Measurements from ENCODE around the gene SPTLC1.
"Not testable (repeated sequence)": the region's sequence is repeated elsewhere in the genome, so short reads cannot be mapped to it uniquely, and the experiment has no call there.

The SPTLC1 gene

DNA sequence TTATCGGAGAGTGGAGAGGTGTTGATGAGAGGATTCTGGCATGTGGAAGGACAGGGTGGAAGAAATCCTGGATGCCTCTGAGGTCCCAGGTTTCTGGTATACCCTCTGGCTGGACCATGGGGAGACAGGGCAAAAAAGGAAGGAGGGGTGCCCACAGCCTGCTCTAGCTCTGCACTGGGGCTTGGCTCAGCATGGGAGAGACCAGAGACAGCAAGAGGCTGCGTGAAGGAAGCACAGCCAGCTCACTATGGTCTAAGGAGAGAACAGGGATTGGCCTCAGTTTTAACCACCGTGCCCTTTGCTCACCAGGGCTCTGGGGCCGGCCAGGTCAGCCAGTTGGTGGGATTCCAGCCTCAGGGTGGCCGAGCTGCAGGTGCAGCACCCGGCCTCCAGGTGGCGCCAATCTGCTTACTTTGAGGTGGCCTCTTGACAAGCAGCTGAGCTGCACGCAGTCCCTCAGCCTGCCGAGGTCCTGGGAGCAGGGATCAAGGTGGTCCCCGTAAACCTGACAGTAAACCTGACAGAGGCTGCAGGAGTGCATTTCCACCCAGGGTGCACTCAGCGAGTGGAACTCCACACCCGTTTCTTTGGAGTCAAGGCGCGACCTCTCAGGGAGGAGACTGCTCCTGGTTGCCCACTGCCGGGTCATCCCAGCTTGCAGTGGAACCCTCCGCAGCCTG, 25.0 kb upstream of the SPTLC1 start:
- peak; percentile 84 for DNase-seq

DNA sequence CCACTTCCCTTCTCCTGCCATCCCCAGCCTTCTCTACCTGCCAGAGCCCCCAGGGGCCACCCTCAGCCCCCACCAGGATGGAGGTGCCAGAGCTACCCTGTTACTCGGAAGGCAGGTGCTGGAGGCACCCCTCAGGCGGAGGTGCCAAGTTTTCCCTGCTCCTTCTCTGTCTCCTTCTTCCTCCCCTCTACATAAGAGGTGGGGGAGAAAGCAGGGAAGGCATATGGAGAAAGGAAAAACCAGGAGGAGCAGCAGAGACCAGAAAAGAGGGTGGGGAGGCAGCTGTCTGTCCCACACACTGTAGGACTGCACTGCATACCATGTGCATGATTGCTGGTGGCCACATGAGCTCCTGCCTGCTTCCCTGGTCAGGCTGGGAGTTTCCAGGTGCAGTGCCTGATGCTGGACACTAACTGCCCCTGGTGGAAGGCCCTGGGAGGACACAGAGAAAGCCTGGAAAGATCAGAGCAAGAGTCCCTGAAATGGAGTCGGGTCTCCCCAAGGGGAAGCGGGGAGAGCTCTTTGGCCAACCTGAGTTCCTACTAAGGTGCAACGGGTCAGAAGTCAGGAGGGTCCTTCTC, 23.8 kb upstream of the SPTLC1 start:
- DNase-seq: not testable (repeated sequence)

DNA sequence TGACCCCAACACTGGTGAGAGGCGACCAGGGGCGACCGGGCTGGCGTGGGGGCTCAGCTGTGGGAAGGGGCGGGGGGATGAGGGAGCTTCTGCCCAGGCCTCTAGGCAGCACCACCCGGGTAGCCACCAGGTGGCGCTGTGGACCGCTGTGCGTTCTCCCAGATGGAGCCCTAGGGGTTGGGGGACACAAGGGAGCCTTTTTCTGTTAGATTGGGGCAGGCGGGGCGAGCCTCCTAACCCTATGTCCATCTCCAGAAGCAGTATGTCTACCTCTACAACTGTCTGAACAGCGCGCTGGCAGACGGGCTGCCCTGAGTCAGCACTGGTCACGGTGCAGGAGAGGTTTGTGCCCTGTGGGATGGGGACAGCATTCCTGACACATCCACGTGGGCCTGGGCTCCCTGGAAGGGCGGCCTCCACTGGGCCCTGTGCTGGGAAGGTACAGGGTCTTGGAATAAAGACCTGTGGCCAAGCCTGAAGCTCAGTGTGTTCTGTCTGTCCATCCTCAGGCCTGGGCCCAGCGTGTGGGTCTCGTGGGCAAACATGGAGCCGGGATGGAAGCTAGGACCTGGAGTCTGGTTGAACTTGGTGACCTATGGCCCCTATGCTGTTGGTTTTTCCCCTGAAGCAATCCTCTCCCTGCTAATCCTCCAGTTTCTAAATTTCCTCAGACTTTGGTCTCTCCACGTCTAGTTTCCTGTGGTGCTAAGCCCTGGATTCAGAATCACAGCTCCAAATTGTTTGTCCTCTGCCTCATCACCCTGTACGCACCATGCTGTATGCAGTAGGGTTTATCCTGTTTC, 23.1 kb upstream of the SPTLC1 start:
- peak; percentile 83 for DNase-seq

DNA sequence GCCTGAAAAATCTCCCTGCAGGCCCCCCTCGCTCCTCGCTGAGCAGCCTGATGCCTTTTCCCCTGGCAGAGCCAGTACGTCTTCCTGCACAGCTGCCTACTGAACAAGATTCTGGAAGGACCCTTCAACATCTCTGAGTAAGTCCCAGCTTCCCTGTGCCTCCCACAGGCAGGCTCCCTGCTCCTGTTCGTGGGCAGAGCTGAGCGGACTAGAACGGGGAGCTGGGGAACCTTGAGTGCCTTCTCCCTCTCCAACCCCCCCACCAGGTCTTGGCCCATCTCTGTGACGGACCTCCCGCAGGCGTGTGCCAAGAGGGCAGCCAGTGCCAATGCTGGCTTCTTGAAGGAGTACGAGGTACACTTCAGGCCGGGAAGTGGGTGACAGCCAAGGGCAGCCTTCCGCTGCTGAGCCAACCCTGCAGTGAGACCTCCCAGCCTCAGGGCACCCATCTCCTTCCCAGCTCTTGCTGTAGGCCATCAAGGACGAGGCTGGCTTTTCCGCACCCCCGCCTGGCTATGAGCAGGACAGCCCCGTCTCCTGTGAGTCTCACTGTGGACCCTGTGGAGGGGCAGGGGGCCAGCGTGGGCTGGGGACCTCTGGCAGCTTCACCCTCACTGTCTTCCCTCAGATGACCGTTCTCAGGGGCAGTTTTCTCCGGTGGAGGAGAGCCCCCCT, 21.1 kb upstream of the SPTLC1 start:
- DNase-seq: no peak

DNA sequence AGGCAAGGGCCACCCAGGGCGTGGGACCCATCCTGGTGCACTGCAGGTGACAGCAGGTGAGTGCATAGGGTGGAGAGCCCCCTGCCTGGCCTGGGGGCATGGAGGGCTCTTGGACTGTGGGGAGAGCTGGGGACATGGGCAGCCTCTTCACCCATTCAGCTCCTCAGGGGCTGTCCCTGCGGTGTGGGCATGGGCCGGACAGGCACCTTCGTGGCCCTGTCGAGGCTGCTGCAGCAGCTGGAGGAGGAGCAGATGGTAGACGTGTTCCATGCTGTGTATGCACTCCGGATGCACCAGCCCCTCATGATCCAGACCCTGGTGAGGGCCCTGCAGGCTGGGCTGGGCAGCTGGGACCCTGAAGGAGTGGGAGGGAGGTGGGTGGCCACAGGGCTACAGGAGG, 20.4 kb upstream of the SPTLC1 start:
- no peak for DNase-seq

DNA sequence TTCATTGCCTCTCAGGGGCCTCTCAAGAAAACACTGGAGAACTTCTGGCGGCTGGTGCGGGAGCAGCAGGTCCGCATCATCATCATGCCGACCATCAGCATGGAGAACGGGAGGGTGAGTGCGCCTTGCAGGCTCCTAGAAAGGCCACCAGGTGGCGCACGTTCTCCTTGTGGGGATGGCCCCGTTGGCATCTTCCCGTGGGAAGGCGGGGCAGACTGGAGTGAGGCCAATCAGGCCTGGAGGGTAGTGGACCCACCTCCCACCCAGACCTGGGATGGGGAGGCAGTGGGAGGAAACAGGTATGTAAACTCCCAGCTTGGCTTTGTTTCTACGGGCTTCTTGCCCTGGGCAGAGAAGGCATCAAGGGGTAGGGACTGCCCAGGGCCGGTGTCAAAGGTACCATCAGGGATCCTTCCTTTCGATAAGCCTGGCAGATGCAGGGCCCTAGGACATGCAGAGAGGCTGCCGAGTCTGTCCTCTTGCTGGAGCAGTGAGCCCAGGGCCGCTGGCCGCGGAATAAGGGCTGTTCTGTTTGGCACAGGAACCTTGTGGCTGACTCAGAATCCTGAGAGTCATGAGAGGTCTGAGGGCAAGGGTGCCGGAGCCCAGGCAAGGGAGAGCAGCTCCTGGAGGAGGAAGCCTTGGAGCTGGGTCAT, 18.9 kb upstream of the SPTLC1 start:
- peak; percentile 82 for DNase-seq

DNA sequence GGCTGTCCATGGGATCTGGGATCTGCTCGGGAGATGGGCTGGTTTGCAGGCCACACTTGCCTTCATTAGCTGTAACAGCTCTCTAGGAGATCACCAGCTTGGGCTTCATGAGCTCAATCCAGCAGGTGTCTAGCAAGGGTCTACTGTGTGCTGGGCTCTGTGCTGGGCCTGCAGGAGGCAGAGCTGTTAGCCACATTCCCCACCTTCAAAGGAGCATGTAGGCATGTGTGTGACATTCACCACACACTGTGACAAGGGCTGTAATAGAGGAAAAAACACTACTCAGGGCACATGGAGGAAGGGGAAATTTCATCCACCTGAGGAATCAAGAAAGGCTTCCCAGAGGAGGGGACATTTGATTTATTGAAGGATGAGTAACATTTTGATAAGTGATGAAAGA, 17.7 kb upstream of the SPTLC1 start:
- not testable (repeated sequence) for DNase-seq

DNA sequence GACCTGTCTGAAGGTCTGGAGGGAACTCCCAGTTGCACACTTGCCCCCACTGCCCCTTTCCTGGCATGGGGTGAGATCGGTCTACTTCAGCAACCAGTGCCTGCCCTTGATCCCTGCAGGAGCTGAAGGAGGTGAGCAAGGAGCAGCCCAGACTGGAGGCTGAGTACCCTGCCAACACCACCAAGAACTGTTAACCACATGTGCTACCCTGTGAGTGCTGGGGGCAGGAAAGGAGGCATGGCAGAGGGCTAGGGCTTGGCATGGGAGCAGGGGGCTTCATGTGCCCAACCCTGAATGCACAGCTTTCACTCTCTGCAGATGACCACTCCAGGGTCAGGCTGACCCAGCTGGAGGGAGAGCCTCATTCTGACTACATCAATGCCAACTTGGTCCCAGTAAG, 17.3 kb upstream of the SPTLC1 start:
- no peak for DNase-seq

DNA sequence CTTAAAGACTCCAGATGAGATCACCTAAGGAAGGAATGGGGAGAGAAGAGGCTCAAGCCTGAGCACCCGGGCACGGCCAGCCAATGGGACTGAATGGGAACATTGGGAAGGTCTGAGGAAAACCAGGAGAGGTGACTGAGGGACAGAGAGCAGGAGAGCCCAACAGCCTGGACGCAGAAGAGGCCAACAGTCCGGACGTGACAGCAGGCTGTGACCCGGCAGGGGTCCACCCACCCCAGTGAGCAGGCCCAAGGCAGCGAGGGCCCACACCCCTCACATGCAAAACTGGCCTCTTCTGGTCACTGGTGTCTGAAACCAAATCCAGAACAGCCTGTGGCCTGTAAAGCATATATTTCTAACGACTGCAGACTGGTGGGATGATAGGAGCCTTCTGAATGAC, 7.6 kb upstream of the SPTLC1 start:
- DNase-seq: no peak

DNA sequence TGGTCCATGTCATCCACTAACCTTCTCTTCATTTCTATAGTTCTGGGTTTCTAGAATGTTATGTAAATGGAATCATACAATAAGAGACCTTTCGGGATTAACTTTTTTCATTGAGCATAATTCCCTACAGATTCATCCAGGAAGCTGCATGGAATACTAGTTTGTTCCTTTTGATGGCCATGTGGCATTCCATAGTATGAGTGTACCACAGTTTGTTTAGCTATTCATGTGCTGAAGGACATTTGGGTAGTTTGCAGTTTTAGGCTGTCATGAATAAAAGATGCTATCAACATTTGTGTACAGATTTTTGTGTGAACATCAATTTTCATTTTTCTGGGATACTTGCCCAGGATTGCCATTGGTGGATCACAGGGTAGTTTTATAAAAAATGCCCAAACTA, 6.8 kb upstream of the SPTLC1 start:
- no peak for DNase-seq

DNA sequence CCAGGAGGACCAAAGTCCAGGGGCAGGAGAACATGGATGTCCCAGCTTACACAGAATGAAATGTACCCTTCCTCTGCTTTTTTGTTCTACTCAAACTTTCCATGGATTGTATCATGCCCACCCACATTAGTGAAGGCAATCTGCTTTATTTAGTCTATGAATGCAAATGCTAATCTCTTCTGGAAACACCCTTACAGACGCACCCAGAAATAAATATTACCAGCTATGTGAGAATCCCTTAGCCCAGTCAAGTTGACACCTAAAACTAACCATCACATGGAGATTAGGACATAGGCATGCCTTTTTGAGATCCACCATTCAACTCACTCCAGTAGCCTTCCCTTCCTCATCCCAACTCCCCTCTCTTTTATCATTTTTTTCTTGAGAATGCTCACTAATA, 6.1 kb upstream of the SPTLC1 start:
- no peak for DNase-seq

DNA sequence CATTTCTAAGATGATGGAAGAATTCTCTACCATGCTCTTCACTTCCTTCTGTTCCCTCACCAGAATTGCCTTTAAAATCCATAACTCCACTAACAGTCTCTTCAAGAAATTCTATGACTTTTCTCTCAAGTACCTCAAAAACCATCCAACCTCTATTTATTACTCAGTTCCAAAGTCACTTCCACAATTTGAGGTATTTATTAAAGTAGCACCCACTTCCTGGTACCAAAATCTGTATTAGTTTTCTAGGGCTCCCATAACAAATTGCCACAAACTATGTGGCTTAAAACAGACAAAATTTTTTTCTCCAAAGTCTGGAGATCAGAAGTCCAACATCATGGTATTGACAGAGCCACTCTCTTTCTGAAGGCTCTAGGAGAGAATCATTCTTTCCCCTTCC, 4.9 kb upstream of the SPTLC1 start:
- DNase-seq: no peak

DNA sequence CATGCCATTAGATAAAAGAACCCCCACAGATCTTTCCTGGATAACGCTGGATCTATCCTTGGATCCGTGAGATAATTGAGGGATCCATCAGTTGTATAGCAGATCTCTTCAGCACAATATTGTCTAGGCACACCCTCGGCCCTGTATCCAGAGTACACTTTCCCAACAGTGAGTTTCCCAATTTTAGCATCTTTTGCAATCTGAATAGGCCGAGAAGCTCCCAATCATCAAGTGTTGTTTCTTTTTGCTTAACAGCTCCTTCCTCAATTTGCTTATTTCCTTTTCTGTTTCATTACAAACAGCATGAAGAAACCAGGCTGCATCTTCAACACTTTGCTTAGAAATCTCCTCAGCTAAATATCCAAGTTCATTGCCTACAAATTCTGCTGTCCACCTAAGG, 4.4 kb upstream of the SPTLC1 start:
- no peak for DNase-seq

DNA sequence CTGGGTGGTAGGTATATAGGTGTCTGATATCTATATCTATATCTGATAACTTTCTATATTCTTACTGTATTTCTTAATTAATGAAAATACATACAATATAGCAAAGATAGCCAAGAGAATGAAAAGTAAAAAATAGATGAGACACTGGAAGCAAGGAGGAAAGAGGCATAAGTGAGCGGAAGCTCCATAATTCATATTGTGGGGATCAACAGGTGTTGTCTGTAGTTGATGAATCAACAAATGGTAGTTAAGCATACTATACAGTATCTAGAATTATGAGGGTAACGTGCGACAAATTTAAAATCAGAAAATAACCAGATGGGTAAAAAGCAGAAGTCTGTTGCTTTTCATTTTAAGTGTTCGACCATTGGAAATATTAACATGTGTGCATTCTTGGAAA, 7.1 kb downstream of the SPTLC1 start:
- no peak for DNase-seq

DNA sequence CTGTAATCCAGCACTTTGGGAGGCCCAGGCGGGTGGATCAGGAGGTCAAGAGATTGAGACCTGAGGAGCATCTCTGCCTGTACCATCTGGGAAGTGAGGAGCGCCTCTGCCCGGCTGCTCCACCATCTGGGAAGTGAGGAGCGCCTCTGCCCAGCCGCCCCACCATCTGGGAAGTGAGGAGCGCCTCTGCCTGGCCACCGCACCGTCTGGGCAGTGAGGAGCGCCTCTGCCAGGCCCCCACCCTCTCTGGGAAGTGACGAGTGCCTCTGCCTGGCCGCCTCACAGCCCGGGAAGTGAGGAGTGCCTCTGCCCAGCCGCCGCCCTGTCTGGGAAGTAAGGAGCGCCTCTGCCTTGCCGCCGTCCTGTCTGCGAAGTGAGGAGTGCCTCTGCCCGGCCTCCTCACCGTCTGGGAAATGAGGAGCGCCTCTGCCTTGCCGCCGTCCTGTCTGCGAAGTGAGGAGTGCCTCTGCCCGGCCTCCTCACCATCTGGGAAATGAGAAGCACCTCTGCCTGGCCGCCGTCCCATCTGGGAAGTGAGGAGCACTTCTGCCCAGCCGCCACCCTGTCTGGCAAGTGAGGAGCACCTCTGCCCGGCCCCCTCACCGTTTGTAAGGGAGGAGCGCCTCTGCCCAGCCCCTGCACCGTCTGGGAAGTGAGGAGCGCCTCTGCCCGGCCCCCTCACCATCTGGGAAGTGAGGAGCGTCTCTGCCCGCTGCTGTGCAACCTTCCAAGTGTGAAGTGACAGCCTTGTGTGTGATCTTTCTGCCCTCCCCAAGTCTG, 9.6 kb downstream of the SPTLC1 start:
- not testable (repeated sequence) for DNase-seq

DNA sequence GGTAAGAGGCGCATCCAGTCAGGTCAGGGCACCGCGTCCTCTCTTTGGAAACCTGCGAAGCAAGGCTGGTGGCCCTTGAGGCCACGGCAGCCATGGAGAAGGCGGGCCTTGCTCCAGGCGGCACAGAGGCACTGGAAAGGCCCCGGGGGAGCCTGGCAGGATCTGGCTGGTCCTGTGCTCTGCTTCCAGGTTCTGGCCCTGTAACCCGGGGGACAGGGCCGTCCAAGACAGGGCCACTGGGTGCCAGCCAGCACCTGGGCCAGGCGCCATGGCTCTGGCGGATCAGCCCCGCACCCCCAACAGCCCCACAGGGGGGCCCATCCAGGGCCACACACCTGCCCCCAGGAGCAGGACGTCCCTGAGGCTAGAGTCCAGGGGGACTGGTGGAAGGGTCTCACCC, 11.6 kb downstream of the SPTLC1 start:
- not testable (repeated sequence) for DNase-seq

DNA sequence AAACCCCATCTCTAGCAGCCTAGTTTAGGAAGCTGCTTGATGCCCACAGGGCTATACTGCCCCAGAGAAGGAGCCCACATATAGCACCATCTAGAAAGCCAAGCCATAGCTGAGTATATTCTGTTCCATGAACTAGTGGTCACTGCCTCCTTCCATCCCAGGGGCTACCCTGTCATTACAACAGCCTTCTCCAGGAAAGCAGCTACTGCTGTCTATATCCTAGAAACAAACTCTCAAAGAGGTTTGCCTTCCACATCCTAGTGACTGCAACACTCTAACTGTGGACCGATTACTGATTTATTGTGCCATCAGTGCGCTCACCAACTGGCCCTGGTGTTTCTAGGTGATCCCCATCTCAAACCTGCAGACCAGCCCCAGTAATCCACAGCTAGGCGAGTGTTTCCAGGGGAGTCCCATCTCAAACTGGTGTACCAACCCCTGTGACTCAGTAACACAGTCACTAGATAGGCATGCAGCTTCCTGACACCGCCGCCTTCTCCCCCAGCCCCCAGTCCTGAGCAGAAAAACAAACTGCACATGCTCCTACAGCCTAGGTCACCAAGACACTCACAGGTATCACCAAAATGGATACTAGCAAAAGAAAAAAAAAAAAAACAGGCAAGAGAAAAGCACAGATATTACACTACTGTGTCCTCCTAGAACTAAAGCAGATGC, 14.8 kb downstream of the SPTLC1 start:
- DNase-seq: no peak

DNA sequence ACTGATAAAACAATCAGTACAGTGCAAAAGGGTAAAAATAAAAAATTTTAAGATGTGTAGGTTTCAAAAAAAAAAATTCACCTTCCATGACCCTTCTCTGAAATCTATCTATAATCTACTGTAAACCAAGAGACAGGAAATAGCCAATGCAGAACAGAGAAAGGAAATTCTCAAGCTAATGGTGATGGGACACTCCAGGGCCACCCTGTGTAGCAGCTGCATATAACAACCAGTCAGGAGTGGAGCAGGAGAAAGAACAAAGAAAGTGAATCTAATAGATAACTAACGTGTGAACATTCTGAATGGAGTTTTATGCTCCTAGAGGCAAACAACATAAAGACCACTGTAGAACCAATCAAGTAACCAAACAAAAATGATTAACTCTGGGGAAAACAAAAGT, 16.6 kb downstream of the SPTLC1 start:
- DNase-seq: no peak

DNA sequence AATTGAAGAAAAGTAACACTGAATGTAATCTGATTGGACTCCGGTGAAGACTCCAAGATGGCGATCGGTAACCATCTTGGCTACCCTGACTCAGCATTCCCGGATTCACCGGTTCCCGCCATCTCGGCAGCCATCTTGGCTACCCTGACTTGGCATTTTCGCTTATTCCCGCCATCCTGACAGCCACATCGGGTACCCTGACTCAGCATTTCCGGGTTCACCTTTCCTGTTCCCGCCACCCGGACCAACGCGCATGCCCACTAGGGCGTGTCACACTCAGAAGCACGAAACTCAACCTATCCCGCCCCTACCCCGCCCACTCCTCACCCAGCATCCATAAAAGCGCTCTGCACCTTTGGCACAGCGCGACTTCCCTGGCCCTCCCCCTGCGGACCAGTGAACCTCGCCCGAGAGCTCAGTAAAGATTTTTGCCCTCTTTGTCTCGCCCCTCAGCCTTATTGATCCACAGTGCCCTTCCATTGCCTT, 17.2 kb downstream of the SPTLC1 start:
- peak; percentile 64 for DNase-seq

DNA sequence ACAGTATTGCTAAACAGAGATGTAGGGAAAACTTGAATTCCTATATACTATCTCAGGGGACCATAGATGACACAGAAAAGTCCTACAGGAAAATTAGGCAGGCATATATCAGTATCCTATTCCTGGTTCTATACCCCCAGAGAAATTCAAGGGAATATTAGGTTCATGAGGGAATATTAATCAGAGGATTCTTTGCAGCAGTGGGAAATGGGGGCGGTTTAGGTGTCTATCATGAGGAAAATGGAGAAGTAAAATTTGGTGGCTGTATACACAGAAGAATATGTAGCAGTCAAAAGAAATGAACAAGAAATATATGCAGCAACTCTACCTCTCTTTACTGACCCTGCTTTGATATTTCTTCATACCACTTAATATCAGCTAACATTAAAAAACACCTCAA, 20.0 kb downstream of the SPTLC1 start:
- DNase-seq: no peak

DNA sequence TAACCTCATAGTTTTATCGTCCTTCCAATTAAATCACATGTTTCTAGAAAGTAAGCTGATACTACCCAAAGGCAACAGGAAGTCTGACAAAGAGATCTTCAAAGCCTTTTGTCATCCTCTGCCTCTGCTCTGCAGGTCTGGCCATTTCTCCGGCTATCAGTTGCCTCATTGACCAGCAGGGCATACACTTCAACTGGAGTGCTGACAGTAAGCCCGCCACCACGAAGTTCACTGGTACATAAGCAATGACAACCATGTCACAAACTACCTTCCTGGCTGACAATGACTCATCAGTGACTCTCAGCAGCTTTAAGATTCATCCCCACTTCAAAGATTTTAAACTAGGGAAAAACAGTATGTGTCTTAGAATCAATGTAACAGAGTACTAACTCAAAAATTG, 20.6 kb downstream of the SPTLC1 start:
- DNase-seq: no peak

DNA sequence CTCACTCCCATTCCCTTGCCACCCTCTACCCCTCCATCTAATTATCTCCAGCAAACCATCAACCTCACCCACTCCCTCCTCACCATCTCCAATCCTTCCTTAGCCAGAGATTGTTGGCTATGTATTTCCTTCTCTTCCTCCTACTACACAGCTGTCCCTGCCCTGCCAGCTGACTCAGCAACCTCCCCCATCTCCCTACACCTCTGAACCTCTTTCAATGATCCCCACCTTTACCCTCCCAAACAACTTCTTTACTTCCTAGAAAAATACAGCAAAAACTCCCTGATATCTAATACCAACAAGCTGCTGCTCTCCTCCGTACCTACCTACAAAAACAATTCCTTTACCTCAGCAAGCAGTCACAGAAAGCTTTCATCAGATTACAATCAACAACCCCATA, 37.3 kb downstream of the SPTLC1 start:
- DNase-seq: no peak

All from right forelimb (tissue), 1 donor.